Measurements from ENCODE around the gene PLXNA1.

PLXNA1 gene

GRCh38 chr3:126952983-126953660 is 29.8 kb upstream of the PLXNA1 start:
- no peak for DNase-seq (ENCODE audit: low read depth in 3 of 3)

- no peak for DNase-seq (ENCODE audit: low read depth in 3 of 3)
These were observed 28.6 kb upstream of the PLXNA1 start for GRCh38 chr3:126954141-126954842.

DNA sequence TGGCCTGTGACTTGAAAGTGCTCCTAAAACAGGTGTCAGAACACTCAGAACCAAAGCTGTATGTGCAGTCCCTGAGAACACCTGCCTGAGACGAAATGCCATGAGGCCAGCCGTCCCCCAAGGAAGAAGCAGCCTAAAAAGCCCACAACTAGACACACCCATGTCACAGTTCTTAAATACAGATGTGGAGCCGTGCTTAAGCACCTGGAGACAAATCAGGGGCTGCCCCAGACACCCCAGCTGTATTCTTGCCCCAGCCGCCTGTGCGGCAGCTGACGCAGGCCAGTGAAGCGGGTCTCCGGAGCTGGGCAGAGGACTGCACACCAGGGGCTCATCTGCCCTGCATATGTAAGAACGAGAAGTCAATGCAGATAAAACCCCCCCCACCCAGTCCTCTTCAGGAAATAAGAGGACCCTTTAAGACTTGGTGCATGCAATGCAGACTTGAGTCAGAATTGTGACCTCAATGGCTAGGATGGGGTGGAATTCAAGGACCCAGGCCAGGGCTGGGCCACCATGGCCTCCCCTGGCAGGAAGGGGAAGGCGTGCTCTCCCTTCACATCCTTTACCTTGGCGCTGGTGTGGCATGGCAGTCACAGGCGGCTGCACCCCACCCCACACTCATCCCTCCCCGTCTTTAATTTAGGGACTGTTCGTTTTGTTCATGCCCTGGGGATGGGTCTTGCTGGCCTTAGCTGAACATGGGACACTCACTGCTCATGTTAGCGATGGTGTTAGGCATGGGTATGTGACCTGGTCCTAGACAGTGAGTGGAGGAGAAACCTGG is 27.7 kb upstream of the PLXNA1 start:
- DNase-seq (ENCODE audit: low read depth in 3 of 3), result no peak

DNA sequence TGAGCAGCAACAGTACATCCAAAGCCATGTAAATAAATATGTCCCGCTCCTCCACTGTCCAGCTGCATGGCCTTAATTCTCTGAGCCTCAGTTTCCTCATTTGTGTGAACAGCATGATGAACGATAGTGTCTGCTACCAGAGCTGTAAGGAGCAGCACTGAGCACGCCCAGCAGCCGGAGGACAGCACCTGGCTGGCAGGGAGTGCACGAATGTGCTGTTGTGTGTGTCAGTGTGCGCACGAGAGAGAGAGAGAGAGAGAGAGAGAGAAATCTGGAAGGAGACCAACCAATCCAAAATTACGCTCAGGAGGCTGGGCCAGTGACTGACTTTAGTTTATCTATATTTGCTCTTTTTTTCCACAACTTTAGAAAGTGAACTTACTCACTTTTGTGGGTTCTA is 26.6 kb upstream of the PLXNA1 start:
- DNase-seq (ENCODE audit: low read depth in 3 of 3), result no peak

GRCh38 chr3:126956866-126957650 is 25.9 kb upstream of the PLXNA1 start:
- DNase-seq (ENCODE audit: low read depth in 3 of 3), result no peak

- DNase-seq (ENCODE audit: low read depth in 3 of 3), result no peak
These were observed 24.9 kb upstream of the PLXNA1 start for GRCh38 chr3:126957776-126958637.

DNA sequence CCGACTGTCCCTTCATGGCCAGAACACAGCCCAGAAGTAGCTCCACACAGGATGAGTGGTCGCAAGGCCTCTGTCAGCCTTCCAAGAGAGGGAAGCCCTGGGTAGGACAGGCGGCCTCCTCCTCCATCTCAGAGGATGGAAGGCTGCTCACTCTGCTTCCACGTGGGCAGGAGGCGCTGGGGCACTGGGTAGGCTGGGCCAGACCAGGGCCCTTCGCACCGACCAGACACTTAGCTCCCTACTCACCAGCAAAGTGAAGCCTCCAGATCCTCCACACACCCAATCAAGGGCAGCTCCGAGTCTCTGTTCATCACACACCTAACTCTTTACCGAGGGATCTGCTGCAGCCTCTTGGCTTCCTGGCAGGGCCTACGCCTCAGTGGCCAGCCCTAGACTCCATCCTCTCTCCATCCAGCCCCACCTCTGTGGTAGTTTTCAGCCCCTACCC is 24.3 kb upstream of the PLXNA1 start:
- DNase-seq (ENCODE audit: low read depth in 3 of 3), result no peak

- no peak for DNase-seq (ENCODE audit: low read depth in 3 of 3)
These were observed 23.6 kb upstream of the PLXNA1 start for GRCh38 chr3:126959136-126959920.

GRCh38 chr3:126959921-126960603 is 22.9 kb upstream of the PLXNA1 start:
- no peak for DNase-seq (ENCODE audit: low read depth in 3 of 3)

- DNase-seq (ENCODE audit: low read depth in 3 of 3), result no peak
These were observed 22.3 kb upstream of the PLXNA1 start for GRCh38 chr3:126960604-126960995.

GRCh38 chr3:126961191-126961790 is 21.6 kb upstream of the PLXNA1 start:
- DNase-seq (ENCODE audit: low read depth in 3 of 3), result no peak

DNA sequence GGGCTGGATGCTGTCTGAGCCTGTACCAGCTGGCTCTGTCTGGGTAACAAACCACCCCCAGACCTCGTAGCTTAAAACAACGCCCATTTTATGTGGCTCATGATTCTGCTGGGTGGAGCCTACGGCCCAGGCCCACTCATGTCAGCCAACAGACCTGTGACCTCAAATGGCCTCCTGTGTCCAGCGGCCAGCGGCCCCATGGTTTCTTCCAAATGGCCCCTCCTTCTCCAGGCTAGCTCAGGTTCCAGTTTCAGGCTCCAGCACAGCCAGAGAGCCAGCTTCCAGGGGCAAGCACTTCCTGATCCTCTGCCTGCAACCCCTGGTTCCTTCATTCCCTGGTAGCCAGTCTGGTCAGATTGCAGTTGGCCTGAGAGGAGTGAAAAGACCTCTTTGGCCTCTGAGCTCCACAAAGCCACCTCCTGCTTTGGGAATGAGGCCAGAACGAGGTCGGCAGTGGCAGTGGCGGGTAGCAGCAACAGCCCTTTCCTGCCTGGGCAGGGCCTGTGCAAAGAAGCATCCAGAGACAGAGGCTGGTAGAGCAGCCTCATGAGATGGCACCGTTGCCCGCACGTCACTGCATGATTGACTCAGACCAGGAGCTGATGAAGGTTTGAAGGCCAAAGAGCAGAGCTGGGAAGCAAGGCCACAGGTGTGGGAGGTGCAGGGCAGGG is 21.0 kb upstream of the PLXNA1 start:
- no peak for DNase-seq (ENCODE audit: low read depth in 3 of 3)

- no peak for DNase-seq (ENCODE audit: low read depth in 3 of 3)
These were observed 20.2 kb upstream of the PLXNA1 start for GRCh38 chr3:126962756-126963155.

- no peak for DNase-seq (ENCODE audit: low read depth in 3 of 3)
These were observed 19.4 kb upstream of the PLXNA1 start for GRCh38 chr3:126963261-126964190.

DNA sequence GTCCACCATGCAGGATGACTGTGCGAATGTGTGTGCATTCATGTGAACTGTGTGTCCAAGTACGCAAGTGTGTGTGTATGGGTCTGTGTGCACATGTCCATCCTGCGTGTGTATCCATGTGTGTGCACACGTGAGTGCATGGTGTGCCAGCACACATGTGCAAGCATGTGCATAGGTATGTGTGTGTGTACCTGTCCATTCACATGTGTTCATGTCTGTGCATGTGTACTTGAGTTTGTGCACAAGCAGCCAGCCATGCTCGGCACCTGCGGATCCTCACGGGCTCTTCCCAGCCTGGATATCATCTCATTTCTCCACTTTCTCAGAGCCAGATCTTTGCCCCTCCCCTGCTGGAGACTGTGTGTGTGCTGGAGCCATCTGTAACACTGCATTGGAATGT is 18.7 kb upstream of the PLXNA1 start:
- DNase-seq (ENCODE audit: low read depth in 3 of 3), result no peak

DNA sequence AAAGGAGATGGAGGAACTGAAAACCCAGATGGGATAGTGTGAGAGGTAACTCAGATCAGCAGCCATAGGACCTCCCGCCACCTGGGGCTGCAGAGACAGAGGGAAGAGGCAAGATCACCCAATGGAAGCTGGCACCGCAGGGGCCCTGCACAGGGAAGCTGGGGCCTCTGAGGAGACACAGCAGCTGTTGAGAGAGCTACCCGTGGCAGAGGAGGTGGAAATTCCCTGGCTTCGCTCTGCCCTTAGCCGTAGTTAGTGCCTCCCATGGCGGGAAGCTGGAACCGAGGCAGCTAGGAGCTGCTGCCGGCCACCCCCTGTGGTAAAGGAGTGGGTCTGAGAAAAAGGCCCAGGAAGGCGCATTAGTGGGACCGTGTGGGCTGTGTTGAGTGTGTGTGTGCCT is 18.0 kb upstream of the PLXNA1 start:
- no peak for DNase-seq (ENCODE audit: low read depth in 3 of 3)

GRCh38 chr3:126965526-126966080 is 17.3 kb upstream of the PLXNA1 start:
- no peak for DNase-seq (ENCODE audit: low read depth in 3 of 3)

Measured in stimulated activated CD4-positive, alpha-beta T cell treated with anti-CD3 and anti-CD28 coated beads, TNF-alpha, amount 100 ng/mL, for 24 hours (primary cell).